Fibroblast of villous mesenchyme (primary cell): Measurements from ENCODE around the gene HKDC1. TPM values are rescaled to one million over a fixed set of nuclear protein-coding genes. Genes with fewer than 3 reads are reported as not detected.
"Not testable (repeated sequence)": the region's sequence is repeated elsewhere in the genome, so short reads cannot be mapped to it uniquely, and the experiment has no call there.

Source experiments
- DNase-seq: peaks from one replicate; pipeline ENCODE4 v3.0.0-alpha.2; 2010; ENCODE audit warnings: low read depth
- H3K4me3 ChIP-seq: 2 replicates; pipeline ENCODE4 v1.5.1; 2011; ENCODE audit warnings: low read depth, mild to moderate bottlenecking, low read length
- CTCF ChIP-seq: IDR thresholded peaks from 2 replicates; pipeline ENCODE4 v1.5.1; 2012; ENCODE audit warnings: low read depth, mild to moderate bottlenecking, low read length; ENCODE audit not compliant: insufficient read depth
- total RNA-seq: library from RNA; depleted of rRNA; stranded (reverse); fragments of >200 nt; gene quantifications from 2 replicates; pipeline ENCODE4 v1.2.3, GENCODE V29; 2012

The HKDC1 gene
- total RNA-seq, 1 donor: 0.43 TPM

GRCh38 chr10:69247313-69247710 is 27.2 kb downstream of the HKDC1 start:
- TF ChIP-seq CTCF: no peak

GRCh38 chr10:69248117-69248730 is 28.1 kb downstream of the HKDC1 start:
- H3K4me3 ChIP-seq: no peak overlapping the region
- TF ChIP-seq CTCF: no peak
- no peak for DNase-seq

More at GRCh38 chr10:69247313-69247710, 27.2 kb downstream of the HKDC1 start:
- H3K4me3 ChIP-seq: no peak overlapping the region
- no peak for DNase-seq

DNA sequence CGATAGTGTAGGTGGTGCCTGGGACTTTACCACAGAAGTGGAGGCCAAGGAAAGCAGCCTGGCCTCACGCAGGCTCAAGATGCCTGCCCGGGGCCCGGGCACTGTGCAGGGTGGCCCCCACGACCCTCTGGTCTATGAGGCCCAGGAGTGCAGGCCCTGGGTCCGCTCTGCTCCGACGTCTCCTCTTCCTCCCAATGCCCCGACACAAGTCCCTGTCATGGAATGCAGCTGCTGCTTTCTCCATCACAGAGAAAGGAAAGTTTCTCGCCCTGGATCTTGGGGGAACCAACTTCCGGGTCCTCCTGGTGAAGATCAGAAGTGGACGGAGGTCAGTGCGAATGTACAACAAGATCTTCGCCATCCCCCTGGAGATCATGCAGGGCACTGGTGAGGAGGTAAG is 29.9 kb downstream of the HKDC1 start:
- no peak overlapping the region for H3K4me3 ChIP-seq
- TF ChIP-seq CTCF: no peak
- no peak for DNase-seq

DNA sequence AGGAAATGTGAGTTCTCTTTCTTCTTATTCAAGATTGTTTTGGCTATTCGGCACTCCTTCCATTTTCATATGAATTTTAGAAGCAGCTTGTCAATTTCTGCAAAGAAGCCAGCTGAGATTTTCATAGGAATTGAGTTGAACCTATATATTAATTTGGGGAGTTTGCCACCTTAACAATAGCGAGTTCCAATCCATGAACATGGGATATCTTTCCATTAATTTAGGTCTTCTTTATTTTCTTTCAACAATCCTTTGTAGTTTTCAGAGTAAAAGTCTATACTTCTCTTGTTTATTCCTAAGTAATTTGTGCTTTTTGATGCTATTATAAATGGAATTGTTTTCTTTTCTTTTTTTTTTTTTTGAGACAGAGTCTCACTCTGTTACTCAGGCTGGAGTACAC is 31.3 kb downstream of the HKDC1 start:
- not testable (repeated sequence) for DNase-seq, H3K4me3 ChIP-seq

- no peak for TF ChIP-seq CTCF
- DNase-seq: no peak
- H3K4me3 ChIP-seq: no peak overlapping the region
These were observed 33.0 kb downstream of the HKDC1 start for GRCh38 chr10:69253171-69253570.

DNA sequence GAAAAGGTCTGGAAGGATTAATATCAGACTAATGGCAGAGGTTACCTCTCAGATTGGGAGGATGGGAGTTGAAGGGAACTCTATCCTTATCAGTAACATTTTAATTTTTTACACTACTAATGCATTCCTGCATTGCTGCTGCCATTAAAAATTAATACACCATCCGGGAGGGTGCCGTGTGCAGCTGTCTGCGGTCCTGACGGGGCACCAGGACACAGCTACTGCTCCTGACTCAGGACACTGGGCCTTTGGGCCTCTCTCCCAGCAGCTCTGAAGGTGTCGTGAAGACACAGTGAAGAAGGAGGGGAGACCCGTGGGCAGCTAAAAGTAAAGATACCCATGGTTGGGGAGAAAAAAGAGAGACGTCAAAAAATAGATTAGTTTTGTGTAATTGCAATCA is 34.7 kb downstream of the HKDC1 start:
- TF ChIP-seq CTCF: no peak
- H3K4me3 ChIP-seq: no peak overlapping the region
- no peak for DNase-seq

DNA sequence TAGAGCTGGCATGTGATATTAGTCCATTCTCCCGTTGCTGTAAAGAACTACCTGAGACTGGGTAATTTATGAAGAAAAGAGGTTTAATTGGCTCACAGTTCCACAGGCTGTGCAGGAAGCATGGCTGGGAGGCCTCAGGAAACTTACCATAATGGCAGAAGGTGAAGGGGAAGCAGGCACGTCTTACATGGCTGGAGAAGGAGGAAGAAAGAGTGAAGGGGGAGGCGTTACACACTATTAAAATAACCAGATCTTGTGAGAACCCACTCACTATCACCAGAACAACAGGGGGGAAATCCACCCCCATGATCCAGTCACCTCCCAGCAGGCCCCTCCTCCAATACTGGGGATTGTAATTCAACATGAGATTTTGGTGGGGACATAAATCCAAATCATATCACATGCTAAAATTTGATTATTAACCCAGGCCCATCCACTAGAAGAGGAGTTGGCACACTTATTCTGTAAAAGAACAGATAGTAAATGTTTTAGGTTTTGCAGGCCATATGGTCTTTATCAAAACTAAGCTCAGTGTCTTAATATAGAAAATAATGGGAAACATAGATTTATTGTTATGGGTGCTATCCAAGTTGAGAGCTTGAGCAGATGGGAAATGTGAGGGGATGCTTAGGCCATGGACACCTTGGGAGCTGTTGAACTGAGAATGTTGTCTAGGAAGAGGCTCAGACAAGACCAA is 39.6 kb downstream of the HKDC1 start:
- TF ChIP-seq CTCF: no peak
- no peak overlapping the region for H3K4me3 ChIP-seq
- DNase-seq: no peak
